HG02642 (cell line): ENCODE results near the gene GALNT5.
A peak's percentile ranks its signal among the peaks of the same experiment; 100 is the strongest.
"Not testable (repeated sequence)": the region's sequence is repeated elsewhere in the genome, so short reads cannot be mapped to it uniquely, and the experiment has no call there.

Source experiments
- ATAC-seq: cut with Tn5 transposase; IDR thresholded peaks from one replicate; pipeline ENCODE4 v1.9.1; 2021; ENCODE audit warnings: mild to moderate bottlenecking; ENCODE audit not compliant: unreplicated experiment, poor library complexity

GALNT5 gene

DNA sequence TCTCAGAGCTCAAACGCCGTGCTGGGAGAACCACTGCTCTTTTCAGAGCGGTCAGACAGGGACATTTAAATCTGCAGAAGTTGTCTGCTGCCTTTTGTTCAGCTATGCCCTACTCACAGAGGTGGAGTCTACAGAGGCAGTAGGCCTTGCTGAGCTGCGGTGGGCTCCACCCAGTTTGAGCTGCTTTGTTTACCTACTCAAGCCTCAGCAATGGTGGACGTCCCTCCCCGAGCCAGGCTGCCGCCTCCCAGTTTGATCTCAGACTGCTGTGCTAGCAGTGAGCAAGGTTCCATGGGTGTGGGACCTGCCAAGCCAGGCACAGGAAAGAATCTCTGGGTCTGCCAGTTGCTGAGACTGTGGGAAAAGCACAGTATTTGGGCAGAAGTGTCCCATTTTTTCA, 21.8 kb downstream of the GALNT5 start:
- not testable (repeated sequence) for ATAC-seq

DNA sequence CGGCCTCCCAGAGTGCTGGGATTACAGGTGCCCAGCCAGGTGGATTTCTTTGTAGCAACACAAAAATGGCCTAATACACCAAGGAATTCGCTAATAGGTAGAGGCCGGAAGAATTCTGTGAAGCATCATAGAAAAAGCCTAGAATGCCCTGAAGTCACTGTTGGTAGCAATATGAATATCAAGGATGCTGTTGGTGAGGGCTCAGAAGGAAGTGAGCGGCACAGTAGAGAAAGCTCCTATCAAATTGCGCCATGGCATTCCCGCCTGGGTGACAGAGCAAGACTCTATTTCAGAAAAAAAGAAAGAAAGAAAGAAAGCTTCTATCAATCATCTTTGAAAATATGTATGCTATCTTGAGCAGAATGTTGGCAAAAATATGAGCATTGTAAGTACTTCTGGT, 23.8 kb downstream of the GALNT5 start:
- no peak for ATAC-seq

DNA sequence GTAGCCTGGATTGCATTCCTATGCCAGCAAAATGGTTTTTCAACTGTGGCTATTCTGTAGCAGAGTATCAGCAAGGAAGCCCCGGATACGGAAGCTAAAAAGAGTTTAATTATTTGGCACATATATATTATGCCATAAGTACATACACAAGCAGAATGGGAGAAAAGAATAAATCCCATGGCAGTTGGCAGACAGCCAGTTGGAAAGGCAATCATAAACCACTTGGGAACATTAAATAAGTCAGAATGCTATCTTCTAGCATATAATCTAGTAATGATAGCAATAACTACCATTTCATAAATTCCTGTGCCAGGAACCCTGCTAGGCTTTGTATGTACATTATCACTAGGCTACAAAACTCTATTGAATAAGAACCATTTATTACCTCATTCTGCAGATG, 26.0 kb downstream of the GALNT5 start:
- no peak for ATAC-seq

DNA sequence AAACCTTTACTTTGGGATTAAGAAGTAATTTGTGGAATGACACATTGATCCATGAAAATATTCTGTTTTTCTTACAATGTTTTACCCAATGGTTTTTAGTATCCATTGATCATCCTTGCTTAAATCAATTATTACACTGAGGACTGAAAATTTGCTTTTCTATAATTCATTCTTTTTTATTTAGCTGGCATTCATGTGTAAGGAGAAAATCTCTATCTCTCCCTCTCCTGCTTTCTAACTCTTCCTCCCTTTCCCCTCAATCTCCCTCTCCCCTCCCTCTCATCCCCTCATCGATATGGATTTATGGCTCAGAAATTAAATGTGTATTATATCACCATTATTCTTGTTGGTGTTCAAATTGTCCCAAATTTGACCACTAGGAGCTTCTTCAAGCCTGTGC, 29.7 kb downstream of the GALNT5 start:
- no peak for ATAC-seq

DNA sequence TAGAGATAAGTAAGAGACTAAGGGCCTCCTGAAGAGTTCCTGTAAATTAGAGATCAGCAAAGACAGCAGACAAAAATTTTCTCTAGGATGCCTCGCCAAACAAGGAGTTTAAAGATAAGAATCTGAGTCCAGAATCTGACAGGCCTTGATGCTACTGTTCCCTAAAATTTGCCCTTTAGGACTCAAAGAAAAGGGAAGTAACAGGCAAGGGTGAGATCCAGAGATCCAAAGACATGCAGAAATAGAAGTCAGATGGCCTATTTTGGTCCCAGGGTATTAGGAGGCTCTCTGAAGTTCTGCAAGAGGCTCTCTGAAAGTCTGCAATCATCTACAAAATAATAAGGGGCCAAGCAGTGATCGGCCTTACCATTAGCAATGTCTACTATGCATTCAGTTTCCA, 33.0 kb downstream of the GALNT5 start:
- no peak for ATAC-seq

DNA sequence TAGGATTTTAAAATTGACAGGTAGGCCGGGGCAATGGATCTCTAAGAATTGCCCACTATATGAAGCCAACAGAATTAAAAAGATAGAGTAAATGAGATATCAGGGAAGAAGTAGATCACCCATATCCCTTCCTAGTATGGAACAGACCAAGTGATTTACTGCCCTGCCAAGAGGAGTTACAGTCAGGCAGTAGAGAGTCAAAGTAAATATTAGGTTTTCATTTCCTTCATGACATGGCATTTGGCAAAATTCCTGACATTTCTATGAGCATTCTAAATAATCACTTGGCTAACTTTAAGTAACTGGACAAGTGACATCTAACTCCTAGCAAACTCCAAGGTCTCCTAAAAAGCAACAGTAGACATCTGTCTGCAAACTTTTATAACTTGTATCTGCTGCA, 33.5 kb downstream of the GALNT5 start:
- ATAC-seq = no peak

DNA sequence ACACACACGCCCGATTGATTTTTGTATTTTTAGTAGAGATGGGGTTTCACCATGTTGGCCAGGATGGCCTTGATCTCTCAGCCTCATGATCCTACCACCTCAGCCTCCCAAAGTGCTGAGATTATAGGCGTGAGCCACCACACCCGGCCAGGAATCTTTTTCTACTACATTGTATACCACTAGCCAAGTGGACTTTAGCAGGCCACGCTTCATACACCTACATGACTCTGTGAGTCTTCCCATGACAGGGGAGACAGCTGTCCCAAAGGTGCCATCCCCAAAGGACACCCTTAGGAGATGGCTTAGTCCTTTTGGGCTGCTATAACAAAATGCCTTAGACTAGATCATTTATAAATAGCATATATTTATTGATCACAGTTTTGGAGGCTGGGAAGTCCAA, 35.3 kb downstream of the GALNT5 start:
- no peak for ATAC-seq

DNA sequence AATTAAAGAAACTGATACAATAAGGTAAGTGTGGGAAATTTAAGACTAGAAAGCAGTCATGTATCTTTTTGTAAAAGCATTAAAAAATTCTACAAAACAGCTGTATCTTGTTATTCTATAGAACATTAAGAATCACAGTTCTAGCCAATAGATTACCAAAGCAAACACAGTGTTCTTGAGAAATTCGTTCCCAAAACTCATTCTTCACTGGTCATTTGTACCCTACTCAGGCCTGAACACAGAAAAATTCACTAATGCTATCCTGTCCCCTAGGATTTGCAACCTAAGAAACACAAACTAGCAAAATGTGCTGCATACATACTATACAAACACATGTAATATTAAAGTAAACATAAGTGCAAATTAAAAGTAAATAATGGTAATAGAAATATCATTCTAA, 39.0 kb downstream of the GALNT5 start:
- ATAC-seq = no peak

DNA sequence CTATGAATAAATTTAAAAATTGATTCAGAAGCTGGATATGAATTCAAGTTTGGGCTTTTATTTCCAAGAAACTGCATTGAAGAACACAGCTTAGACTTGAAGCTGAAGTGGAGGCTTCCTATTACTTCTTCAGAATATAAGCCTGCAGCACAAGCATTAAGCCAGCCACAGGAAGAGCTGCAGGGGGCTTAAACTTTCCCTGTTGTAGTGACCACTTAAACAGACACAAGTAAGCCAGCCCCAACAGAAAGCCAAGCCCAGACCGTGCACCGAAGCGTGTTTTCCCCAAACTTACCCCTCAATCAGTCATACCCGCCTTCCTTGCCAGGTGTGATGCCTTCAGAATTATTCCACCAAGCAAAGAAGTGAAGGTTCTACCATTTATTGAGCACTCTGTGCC, 39.5 kb downstream of the GALNT5 start:
- no peak for ATAC-seq

DNA sequence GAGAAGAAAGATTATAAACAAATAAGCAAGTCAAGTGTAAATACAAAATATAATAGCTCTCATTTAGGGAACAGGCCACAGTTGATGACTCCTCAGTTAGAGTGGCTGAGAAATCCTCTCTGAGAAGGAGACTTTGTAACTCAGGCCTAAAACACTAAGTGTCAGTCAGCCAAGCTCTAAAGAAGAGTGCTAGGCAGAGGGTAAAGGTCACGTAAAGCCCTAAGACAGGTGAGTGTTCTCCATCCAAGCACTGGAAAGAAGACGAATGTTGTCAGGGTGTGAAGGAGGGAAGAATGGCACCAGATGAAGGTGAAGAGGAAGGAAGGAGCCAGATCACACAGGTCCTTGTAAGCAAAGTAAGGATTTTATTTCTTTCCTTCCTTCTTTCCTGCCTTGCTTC, 43.8 kb downstream of the GALNT5 start:
- no peak for ATAC-seq

DNA sequence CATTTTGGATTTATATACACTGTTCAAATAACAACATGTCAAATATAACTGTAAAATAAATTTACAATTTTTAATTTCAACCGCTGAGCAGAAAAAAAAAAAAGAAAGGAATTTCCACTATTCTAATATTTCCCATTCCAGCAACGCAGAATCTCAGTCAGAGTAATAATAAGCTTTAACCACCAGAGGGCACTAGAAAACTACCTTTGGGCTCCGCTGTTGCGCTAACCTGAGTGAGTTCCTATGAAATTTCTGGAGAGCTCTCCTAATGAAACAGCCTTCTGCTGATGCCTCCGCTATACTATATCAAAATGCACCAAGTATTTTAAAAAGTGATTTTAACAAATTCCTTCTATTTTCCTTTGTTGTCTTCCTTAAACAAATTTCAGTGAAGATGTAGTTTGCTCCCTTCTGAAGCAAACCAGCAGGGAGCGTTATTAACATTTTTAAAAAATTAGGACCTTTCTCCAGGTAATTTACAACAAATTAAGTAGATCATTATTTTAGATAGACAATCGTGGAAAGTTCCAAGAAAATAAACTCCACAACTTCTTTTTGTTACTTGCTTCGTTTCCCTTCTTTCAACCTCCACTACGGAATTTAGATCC, 45.1 kb downstream of the GALNT5 start:
- ATAC-seq = peak; percentile 77

DNA sequence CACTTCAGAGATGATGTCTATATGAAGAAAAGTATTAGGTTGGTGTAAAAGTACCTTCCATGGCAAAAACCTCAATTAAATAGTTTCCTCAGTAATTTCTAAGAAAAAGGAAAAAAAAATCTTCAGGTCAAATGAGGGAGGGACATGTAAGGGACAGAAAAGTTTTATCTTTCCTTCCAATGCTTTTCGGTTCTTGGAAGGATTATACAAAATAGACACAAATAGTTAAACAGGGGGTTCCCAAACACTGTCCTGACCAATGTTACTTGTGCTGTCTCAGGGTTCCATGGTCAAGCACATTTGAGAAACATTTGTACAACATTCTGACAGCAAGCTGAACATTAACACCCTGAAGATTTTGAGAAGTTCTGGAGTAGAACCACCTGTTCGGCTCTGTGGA, 46.1 kb downstream of the GALNT5 start:
- no peak for ATAC-seq

DNA sequence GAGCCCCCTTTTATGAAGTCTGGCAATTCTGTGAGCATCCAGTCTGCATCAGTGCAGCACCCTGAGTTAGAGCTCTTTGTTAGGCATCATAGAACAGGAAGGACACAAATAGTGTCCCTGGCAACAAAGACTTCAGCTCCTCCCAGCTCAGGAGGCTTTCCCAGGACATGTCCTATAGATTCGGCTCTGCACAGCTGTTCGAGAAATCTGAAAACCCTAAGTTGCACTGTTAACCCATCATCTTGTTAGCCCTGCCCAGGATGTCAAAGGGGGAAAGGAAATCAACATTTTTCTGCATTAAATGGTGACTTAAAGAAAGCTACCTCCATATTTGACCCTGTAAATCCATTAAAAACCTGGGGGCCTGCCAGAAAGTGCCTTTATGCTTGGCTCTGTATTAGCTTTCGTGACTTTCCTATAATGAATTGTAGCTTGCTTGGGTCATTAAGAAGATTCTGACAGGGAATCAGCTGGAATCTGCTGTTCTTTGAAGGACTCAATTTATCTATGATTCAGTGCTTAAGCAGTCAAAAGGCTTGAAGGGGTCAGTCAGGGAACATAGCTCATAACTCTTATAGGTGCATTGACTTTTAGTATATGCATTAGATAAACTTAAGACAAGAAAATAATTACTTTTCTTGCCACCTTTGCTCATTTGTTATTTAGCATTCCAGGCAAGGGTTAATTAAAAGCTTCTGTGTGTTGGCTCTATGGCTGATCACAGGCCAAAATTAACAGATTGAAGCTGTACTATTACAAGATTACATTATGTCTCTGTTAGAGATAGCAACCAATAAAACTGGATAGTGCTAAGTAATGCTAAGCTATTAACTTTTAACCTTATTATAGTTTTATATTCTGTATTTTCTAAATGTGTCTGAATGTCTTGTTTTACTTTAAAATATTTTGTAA, 47.6 kb downstream of the GALNT5 start:
- ATAC-seq = no peak

DNA sequence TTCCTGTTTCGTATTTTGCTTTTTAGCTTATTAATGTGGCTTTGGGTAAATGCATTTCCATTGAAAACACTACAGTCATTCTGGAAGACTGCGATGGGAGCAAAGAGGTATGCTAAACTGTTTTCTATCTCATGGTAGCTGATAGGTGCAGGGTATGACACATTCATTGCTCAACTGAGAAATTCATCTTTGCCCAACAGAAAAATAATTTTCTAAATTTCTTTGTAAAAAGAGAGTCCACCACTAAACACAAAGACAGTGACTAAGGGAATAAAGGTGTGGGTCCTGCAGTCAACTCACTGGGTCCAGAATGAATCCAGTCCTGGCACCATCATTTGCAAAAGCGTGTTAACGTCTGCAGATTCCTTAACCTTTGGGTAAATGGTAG, 48.2 kb downstream of the GALNT5 start:
- no peak for ATAC-seq

DNA sequence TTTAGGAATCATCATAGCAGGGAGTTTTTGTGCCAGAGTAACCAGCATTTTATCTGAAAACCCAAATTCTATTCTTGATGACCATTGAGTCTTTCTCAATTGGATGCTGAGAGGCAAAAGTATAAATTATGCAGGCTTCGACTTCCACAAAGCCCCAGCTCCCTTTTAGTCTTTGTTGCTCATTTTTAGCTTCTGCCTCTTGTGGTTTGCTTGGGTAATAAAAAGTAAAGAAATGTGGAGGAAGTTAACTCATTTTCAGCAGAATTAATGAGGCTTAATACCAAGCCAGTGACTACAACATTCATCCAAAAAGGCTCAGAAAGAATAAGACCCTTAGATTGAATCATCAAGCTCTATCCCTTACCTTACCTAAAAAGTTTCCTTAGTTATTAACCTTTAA, 49.5 kb downstream of the GALNT5 start:
- ATAC-seq = no peak

DNA sequence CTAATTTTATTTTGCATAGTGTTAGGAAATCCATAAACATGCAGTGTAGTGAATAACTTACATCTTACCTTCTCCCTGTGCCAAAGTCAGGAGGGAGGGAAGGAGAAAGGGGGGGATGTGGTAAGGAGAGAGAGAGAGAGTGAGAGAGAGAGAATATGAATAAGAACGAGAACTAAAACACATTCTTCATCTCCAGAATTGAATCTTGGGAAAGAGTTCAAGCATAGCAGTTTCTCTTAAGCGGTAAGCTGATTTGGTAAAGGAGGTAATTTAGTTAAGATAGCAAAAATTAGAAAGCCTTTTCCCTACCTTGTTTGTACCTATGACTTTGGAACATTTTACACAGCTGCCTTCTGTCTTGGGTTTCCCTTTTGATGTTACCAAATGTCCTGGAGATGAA, 52.4 kb downstream of the GALNT5 start:
- no peak for ATAC-seq

DNA sequence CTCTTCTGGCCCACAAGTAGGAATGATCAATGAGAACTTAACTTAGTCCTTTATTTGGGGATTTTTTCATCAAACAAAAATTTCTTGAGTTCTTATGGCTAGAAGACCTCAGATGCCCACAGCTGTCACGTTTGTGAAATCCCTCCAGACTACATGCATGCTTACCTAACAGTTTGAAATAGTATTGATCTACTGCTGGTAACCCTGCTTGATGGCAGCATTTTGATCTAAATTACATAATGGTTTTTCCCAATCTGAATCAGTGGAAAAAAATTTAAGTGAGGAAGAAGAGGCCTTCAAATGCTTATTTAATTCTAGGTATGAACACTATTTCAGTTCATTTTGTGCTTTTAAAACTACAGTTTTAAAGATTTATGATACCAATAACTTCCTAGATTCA, 54.2 kb downstream of the GALNT5 start:
- no peak for ATAC-seq

DNA sequence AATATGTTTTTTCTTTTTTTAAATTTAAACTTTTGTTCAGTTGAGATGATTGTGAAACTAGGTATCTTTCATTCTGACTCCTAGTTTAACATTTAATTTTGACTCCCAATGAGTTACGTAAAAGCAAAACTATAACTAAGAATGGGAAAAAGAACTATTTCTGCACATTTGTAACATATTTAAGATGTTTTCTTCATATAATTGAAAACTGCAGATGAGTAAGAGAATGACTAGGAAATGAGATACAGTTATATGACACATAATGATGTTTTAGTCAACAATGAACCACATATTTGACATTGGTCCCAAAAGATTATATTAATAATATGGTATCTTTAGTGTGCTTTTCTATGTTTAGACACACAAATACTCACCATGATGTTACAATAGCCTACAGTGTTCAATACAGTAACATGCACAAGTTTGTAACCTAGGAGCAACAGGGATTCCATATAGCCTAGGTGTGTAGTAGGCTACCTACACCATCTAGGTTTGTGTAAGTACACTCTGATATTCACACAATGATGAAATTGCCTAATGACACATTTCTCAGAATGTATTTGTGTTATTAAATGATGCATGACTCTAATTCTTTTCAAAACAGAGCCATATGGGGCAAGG, 55.5 kb downstream of the GALNT5 start:
- peak; percentile 60 for ATAC-seq

DNA sequence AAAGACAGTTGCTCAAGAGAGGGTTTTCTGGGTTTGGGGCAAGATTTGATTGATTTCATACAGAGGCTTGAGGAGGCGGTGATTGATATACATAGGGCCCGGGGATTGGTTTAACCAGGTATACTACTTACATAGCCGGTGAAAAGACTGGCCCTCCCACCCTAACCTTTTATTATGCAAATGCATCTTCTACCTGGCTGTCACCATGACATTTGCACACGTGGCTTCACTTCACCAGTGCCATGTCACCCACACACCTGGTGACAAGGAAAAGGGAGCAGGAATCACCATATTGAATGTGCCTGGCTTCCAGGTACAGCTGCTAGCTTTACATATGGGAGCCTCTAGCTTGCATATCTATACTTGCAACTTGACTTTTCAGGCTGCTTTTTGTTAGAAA, 58.4 kb downstream of the GALNT5 start:
- no peak for ATAC-seq

DNA sequence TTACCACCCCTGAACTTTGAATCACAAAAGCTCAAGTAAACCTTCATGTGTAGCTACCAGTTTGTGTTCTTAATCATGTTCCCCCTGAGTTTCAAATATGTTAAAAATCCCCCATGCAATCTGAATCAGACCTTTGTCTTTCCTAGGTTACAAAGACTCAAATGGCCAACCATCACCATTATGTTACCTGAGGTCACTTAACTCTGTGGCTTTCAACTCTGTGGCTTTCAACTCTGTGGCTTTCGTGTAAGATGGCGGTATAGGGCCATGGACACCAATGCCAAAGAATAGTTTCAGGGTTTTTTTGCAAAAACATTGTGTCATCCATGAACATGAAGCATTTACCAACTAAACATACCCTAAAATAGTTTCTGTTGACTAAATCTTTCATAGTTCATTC, 61.4 kb downstream of the GALNT5 start:
- ATAC-seq = no peak

DNA sequence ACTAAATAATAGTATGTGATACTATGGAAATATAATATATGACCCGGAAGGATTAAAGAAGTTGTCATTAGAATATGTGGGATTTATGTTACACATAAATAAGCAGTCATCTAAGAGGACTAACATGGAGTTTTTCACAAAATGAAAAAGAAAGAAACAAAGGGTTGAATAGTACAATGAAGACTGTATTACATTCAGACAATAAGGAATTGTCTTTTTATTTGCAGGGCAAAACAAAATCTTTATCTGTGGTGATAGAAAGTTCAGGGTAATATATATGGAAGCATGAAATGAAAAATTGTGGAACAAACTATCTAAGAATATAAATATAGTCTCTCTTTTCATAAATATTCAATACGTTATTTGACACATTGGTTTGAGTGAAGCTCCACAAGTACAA, 62.3 kb downstream of the GALNT5 start:
- no peak for ATAC-seq

DNA sequence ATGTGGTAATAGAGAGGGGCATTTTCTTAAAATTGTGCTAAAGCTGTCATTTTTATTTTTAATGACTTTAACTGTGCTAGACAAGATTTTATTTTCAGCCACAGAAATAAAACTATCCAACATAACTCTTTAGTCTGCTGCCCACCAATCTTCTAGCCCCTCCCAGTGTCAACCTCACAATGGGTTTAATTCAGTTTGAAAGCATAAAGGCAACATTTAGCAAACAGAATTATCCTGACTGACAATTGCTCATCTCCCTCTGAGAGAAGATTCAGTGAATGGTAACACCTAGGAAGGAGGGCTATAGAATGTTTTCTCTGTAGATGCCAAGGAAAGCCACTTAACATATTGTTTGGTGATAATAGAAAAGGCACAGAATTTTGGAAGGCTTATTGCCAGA, 62.9 kb downstream of the GALNT5 start:
- no peak for ATAC-seq
